Measurements from ENCODE around the gene PHF23.

GRCh38 chr17:7191069-7191468 lies 48.2 kb downstream of the PHF23 start:
- TF ChIP-seq CTCF (IDR thresholded peaks at IDR 0.05) = no peak
- TF ChIP-seq POLR2A (IDR thresholded peaks at IDR 0.05) = no peak
